GDM1 (cell line): ENCODE measurements around the gene UBE2D2.
"Not testable (repeated sequence)": the region's sequence is repeated elsewhere in the genome, so short reads cannot be mapped to it uniquely, and the experiment has no call there.

Experiments
- DNase-seq: peaks from one replicate; lab custom pipeline; 2025; lab: John Stamatoyannopoulos, UW

UBE2D2 gene

DNA sequence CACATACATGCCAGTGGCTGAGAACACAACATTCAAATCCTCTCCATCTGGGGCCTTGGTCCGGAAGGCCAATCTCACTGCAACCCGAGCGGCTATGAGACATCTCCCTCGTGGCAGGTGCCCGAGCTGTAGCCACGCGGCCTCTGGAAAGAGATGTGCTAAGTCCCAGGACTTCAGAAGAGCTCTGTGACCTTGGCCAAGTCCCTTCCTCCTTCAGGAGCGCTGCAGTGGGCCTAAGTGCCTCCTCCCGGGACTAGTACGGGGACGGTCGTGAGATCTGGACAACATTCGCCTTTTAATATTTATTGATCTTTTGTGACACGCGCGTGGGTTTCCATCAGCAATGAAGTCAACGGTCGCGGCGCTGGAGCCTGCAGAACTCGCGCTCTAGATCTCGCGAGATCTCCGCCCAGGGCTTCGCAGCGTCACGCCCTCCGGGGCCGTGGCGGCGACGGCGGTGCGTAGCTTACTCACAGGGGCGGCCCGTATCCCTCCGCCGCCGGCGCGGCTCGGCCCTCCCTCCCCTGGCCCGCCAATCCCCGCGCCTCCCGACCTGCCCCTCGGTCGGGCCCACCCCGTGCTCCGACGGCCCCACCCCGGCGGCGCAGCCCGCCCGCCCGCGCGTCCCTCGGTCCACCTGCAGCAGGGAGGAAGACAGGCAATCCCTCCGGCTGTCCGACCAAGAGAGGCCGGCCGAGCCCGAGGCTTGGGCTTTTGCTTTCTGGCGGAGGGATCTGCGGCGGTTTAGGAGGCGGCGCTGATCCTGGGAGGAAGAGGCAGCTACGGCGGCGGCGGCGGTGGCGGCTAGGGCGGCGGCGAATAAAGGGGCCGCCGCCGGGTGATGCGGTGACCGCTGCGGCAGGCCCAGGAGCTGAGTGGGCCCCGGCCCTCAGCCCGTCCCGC is at the start of gene UBE2D2:
TSS of gene UBE2D2 (plus strand) at position 588 of the 903 bp plus-strand sequence. CDS start 453 bp downstream, outside the sequence.
- DNase-seq, result peak; percentile 98

DNA sequence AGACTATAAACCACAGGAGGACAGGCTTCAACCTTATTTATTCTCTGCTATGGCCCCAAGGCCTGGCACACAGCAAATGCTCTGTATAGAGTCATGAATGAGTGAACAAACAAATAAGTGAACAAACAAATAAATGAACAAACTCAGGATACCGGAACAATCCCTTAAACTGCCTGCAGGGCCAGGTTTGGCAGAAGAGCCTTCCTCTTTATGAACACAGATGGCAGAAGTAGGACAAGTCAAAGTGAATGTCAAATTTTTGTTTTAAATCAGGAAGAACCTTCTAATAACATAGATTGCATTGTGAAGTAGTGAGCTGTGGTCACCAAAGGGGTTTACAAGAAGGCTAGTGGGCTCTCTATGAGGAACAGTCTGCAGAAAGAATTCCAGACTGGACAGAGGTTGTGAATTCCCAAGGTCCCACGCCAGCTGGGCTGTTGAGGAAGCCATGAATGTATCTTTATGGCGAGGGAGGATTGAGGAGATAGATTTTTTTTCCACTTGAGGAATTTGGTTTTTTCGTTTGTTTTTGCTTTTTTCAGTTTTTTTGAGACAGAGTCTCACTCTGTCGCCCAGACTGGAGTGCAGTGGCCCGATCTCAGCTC is 48.3 kb upstream of the UBE2D2 start:
- DNase-seq, result no peak

DNA sequence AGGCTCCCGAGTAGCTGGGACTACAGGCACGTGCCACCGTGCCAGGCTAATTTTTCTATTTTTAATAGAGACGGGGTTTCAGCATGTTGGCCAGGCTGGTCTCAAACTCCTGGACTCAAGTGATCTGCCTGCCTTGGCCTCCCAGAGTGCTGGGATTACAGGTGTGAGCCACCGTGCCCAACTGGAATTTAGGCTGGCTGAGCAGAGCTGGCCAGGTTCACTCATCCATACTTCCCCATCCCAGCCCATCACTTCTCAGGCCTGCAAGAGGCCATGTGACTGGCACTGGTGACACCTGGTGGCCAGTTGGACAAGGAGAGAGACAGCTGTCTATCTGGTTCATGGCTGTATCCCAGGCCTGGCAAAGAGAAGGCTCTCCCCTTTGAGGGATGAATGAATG is 47.7 kb upstream of the UBE2D2 start:
- DNase-seq, result peak; percentile 73

DNA sequence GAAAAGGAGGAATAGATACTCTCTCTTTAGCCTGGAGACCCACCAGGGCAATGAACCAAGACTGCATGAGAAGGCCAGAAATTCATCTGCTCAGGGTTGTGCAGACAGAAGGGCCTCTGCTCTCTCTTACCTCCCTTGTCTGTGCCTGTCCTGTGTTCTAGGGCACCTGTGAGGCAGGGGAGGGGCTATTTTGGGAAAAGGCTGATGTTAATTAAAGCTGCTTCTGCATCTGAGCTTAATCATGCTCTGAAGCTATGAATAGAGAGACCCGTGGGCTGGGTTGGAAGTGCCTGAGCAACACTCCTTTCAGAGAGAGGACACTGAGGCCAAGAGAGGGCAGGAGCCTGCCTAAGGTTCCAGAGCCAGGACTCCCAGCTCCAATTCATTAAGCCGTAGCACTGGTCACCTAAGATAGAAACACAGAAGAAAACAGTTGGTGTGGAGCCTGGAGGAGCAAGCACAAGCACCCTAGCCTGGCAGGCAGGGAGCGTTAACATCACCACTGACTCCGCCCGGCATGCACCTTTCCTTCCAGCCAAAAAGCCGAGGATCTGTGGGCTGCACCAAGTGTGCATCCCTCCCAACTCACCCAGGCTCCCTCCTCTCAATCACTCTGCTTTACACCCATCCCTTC is 47.2 kb upstream of the UBE2D2 start:
- DNase-seq, result no peak

DNA sequence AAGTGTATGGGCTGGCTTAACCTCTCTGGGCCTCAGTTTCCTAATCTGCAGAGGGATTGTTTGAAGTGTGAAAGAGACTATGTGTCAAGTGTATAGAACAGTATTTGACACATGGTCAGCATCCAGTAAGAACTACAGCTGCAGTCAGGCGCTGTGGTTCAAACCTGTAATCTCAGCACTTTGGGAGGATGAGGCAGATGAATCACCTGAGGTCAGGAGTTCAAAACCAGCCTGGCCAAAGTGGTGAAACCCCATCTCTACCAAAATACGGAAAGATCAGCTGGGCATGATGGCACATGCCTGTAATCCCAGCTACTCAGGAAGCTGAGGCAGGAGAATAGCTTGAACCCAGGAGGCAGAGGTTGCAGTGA is 46.7 kb upstream of the UBE2D2 start:
- DNase-seq, result no peak

DNA sequence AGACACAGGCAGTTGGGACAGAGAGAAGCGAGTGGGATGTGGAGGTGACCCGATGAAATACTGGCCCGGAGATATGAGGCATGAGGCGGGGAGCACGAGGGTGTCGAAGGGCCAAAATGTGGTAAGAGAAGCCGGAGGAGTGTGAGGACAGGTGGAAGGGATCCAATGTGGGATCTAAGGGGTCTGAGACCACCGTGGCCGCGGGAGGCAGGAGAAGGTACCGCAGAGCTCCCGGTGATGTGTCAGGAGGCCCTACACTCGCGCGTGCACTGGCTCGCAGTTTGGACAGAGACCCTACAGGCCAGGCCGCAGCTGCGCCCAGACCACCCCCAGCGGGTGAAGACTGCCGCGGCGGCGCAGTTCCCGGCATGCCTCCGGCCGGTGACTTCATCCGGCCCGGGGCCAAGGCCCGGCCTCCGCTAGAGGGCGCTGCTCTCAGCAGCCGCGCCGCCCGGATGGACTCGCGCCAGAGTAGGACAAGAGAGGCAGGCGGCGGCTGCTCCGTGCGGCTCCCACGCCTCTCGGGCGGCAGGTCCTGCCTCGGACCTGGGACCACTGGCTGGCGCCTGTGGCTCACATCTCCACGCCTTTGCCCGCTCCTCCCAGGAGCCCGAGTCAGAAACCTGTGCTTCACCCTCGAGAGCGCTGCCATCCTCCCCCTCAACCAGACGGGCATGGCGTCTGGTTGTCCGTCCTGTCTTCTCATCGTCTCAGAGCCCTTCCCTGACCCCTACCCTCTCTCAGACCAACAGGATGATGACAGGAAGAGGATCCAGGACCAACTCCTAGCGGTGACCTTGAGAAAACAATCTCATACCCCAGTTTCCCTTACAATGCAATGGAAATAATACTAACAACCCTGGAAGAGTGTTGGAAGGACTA is 43.2 kb upstream of the UBE2D2 start:
- DNase-seq, result peak; percentile 76

DNA sequence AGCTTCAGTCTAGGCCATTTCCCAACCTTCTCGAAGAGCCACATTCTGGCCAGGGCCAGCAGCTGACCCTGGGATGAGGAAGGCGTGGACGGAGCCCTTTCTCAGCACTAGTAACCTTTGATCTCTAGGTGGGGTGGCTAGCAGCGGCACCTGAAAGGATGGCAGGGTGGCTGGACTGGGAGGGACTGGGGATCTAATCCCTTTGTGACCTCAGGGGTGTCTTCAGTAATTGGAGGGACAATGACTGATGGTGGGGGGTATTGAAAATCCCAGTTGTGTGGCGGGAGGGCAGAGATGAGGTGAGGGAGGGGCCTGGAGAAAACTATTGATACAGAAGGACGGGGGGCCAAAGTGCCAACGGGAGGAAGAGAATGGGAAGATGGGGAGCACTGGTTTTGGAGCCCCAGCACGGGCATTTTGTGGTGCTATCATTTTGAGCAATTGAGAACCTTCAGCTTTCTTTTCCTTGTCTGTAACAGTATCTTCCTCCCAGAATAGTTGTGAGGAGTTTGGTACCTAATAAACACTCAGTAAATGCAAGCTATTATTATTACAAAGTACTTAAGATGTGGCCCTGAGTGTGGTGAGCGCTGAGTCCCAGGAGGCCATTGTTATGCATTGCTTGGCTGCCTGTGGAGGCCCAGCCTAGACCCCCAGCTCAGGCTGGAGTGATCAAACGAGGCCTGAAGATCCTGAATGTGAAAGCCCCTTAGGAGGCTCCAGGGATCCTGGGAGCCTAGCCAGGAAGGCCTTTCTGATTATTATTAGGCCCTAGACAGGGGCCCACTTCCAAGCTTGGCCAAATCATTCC is 37.3 kb upstream of the UBE2D2 start:
- DNase-seq, result no peak

DNA sequence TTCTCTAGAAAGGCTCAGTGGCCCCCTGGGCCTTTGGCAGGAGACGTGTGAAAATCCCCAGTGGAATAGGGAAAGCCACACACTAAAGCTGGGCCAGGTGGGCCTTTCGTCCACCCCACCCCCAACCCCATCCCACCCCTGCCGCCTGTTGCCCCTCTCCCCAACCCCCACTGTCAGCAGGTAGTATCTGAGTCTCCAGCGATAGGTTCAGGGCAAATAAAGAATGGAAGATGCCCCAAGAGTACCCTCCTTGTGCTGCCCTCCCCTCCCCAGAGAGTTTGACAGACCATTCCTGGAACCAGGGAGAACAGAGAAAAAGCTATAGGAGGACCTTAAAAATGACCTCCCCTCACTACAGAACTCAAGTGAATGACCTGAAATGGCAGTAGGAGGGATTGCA is 36.7 kb upstream of the UBE2D2 start:
- DNase-seq, result no peak

DNA sequence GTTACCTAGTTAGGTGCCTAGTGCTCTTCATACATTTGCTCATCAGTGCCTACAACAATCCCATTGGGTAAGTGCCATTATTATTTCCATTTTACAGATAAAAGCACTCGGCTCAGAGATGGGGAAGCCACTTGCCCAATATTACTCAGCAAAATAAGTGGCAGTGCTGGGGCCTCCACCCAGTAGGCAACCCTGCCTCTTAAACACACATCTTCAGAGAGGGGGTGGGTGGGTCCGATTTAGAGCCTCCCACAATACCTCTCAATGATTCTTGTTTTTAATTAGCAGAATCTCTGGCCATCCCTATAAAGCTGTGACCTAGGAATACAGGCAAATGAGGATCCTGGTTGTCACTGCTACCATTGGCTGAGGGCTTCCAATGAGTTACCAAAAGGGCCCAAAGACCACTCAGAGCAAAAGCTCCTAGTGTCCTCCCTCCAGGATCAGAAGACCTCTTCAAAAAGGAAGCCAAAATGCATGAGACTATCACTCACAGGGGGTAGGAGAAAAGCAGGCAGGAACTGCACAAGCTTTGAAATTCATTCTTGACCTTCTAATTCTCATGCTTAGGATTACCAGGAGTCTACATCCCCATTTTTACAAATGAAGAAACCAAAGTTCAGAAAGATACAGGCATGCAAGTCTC is 36.1 kb upstream of the UBE2D2 start:
- no peak for DNase-seq

DNA sequence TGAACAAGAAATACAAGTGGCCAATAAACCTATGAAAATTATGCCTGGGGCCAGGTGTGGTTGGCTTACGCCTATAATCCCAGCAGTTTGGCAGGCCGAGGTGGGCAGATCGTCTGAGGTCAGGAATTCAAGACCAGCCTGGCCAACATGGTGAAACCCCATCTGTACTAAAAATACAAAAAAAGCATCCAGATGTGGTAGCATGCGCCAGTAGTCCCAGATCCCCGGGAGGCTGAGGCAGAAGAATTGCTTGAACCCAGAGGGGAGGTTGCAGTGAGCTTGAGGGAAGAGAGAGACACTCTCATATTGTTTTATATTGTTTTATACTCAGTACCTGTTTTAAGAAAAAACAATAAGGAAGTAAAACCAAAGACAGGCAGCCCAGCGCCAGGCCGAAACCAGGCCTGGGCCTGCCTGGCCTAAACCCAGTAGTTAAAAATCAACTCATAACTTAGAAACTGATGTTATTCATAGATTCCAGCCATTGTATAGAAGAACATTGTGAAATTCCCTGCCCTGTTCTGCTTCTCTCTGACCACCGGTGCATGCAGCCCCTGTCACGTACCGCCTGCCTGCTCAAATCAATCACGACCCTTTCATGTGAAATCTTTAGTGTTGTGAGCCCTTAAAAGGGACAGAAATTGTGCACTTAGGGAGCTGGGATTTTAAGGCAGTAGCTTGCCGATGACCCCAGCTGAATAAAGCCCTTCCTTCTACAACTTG is 35.4 kb upstream of the UBE2D2 start:
- not testable (repeated sequence) for DNase-seq

DNA sequence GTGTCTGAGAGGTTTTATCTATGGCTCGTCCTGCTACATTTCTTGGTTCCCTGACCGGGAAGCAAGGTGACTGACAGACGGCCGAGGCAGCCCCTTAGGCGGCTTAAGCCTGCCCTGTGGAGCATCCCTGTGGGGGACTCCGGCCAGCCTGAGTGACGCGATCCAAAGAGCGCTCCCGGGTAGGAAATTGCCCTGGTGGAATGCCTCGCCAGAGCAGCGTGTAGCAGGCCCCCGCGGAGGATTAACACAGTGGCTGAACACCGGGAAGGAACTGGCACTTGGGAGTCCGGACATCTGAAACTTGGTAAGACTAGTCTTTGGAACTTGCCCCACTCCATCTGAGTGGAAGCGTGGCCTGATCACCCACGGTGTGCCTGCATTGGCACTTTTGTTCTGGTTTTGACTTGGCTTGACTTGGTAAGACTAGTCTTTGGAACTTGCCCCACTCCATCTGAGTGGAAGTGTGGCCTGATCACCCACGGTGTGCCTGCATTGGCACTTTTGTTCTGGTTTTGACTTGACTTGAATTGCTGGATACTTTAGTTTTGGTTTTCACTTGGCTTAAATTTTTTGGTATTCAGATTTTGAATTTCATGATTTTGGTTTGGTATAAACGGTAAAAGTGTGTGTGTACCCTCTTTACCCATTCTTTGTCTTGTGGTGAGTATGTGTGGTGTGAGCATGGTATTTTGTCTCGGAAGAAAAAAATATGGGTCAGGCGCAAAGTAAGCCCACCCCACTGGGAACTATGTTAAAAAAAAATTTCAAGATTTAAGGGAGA is 34.6 kb upstream of the UBE2D2 start:
- not testable (repeated sequence) for DNase-seq

DNA sequence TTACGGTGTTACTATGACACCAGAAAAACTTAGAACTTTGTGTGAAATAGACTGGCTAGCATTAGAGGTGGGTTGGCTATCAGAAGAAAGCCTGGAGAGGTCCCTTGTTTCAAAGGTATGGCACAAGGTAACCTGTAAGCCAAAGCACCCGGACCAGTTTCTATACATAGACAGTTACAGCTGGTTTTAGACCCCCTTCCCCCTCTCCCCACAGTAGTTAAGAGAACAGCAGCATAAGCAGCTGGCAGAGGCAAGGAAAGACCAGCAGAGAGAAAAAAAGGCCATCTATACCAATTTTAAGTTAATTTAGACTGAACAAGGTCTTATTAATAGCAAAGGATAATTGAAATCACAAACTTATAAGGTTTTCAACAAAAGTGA is 34.1 kb upstream of the UBE2D2 start:
- DNase-seq, result not testable (repeated sequence)

DNA sequence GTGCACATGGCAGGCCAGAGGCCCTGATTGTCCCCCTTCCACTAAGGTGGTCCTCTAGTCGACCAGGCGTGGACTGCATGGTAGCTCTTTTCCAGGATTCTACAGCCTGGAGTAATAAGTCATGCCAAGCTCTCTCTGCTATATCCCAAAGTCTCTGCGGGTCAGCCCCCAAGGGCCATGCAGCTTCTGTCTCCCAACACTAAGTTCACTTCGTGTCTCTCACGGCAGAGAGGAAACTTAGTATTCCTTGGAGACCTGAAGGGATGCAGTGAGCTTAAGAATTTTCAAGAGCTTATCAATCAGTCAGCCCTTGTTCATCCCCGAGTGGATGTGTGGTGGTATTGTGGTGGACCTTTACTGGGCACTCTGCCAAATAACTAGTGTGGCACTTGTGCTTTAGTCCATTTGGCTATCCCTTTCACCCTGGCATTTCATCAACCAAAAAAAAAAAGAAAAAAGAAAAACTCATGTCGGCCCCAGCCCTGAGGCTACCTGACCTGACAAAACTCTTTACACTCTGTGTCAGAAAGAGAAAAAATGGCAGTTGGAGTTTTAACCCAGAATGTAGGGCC is 33.2 kb upstream of the UBE2D2 start:
- DNase-seq, result not testable (repeated sequence)

DNA sequence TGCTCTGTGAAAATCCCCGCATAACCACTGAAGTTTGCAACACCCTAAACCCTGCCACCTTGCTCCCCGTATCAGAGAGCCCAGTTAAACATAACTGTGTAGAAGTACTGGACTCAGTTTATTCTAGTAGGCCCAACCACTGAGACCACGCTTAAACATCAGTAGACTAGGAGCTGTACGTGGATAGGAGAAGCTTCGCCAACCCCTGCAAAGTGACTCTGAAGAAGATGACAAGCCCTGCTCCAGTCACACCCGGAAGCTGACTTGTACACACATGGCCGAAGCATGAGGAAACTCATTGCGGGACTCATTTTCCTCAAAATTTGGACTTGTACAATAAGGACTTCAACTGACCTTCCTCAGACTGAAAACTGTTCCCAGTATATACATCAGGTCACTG is 32.4 kb upstream of the UBE2D2 start:
- DNase-seq, result not testable (repeated sequence)

DNA sequence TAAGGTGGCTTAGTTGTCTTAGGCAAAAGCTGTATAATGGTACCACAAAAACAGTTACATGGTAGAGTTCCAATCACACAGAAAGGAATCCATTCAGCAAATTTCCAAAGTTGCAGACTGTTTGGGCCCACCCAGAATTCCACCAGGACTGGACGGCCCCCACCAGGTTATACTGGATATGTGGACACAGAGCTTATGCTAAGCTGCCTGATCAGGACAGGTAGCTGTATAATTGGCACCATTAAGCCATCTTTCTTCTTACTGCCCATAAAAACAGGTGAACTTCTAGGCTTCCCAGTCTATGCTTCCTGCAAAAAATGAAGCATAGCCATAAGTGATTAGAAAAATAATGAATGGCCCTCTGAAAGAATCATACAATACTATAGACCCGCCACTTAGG is 31.1 kb upstream of the UBE2D2 start:
- not testable (repeated sequence) for DNase-seq

DNA sequence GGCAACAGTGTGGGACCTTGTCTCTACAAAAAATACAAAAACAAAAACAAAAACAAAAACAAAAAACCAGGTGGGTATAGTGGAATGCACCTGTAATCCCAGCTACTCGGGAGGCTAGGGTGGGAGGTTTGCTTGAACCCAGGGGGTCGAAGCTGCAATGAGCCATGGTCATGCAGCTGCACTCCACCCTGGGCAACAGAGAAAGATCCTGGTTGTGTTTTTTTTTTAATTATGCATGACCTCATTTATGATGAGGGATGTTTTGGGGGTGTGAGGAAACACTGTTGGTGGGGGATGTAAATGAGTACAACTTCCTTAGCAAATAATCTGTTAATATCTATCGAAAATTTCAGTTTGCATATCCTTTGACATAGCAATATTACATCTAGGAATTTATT is 29.4 kb upstream of the UBE2D2 start:
- DNase-seq, result no peak

DNA sequence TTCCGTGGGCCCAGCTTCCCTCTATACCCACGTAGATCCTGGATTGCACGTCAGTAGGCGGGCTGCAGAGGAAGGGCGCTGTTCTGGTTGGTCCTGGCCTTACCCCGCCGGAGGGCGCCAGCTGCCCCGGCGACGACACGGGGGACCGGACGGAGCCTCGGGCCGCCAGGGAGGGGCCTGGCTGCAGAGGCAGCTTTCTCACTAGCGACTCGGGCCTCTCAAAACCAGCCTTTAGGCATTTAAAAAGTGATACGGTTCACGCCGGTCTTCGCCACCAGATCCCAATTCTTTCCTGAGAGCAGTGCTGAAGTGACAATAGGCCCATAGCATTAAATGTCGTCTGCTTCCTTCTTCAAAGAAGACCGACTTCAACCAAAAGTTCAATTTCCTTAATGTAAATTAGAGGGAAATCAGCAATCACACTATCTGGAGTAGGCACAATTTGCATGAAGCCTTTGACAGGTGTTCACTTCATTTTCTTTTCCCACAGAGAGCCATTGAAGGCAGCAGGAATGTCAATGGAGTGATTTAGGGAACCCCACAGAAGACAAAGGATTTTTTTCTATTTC is 17.6 kb upstream of the UBE2D2 start:
- no peak for DNase-seq

DNA sequence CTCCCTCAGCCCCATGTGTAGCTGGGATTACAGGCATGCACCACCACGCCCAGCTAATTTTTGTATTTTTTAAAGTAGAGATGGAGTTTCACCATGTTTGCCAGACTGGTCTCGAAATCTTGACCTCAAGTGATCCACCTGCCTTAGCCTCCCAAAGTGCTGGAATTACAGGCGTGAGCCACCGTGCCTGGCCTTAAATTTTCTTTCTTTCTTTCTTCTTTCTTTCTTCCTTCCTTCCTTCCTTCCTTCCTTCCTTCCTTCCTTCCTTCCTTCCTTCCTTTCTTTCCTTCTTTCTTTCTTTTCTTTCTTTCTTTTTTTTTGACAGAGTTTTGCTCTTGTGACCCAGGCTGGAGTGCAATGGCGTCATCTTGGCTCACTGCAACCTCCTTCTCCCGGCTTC is 14.5 kb upstream of the UBE2D2 start:
- not testable (repeated sequence) for DNase-seq
